SIG-M5 treated with dmso at 0.1 percent for 504 hours (cell line): ENCODE results near the gene SFXN2.
"Not testable (repeated sequence)": the region's sequence is repeated elsewhere in the genome, so short reads cannot be mapped to it uniquely, and the experiment has no call there.

Experiments
- DNase-seq: peaks from one replicate; lab custom pipeline; 2025; ENCODE audit not compliant: unreplicated experiment; lab: John Stamatoyannopoulos, UW

The SFXN2 gene

DNA sequence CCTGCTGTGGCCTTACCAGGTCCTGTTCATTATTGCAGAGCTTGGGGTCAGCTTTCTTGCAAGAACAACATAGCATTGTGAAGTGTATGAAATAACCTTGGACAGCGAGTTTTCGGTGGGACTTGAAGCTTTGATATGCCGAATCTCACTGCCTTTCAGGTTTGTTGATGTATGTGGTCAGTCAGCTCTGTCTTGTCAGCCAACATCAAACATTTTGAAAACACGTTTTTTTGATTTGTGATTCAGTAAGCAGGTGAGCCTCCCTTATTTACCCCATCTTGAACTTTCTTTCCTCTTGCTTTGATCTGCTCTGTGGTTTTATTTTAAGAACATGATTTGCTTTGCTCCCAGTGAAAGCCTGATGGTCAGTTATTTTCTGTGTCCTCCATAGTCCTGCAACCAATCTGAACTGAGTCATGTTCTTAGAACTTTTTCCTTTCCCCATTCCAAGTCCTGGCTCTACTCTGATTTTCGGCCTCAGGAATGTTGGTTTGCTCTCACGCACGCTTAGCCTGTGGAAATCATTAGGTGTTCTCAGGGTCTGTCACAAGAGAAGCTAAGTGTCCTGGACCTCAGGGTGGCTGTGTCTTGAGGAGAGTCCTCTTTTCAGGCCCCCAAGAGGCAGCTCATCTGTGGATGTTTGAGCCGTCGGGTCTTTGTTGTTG, 38.0 kb downstream of the SFXN2 start:
- DNase-seq, result no peak

DNA sequence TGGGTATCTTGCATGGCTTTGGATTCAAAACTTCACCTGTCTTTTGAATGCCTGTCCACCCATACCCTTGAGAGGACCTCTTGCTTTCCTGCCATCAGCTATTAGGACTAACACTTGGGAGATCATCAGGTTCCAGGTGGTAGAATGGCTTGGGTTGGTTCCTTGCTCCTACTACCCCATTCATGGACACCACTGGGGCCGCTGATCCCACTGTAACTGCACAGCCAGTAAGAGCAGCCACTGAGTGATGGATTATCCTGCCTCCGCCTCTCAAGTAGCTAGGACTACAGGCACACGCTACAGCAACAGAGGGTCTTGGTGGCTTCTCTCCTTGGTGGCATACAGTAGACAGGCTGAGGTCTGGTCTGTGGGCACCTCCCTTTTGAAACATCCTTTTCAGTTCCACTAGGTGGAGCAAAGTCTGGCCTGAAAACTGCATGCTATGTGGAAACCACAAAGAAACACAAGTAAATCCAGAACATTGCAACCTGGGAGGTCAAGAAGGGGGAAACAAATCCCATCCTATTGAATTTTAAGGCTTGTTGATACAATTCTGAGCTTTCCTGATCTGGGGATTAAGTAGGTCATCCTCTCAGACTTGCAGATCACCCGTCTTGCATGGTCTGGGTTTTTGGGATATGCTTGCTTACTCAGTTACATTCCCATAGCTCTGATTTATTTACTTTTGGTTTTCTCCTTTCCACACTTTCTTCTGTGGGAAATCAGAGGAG, 38.7 kb downstream of the SFXN2 start:
- DNase-seq, result peak; percentile 41

GRCh38 chr10:102753718-102754117, 39.3 kb downstream of the SFXN2 start:
- DNase-seq, result no peak

DNA sequence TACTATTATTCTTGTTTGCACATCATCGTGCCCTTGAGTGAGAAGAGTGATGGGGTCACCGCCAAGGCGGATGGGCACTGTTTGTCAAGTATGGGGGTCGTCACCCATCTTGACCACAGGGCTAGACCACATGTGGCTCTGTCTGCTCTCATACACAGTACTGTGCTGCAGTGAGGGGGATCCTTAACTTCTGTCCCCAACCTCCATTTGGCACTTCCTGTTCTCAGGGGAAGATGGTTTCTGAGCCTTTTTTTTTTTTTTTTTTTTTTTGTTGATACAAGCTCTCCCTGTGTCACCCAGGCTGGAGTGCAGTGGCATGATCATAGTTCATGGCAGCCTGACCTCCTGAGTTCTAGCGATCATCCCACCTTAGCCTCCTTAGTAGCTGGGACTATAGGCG, 42.9 kb downstream of the SFXN2 start:
- DNase-seq, result no peak

- DNase-seq, result no peak
Measured at GRCh38 chr10:102758240-102758932, 44.0 kb downstream of the SFXN2 start.

DNA sequence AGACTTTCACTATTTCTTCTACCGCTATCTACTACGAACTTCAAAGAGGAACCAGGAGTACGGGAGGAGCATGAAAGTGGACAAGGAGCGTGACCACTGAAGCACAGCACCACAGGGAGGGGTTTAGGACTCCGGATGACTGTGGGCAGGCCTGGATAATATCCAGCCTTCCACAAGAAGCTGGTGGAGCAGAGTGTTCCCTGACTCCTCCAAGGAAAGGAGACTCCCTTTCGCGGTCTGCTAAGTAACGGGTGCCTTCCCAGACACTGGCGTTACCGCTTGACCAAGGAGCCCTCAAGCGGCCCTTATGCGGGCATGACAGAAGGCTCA, 44.5 kb downstream of the SFXN2 start:
- DNase-seq, result not testable (repeated sequence)

- DNase-seq, result no peak
Measured at GRCh38 chr10:102759497-102760210, 45.2 kb downstream of the SFXN2 start.

GRCh38 chr10:102761981-102762380, 47.5 kb downstream of the SFXN2 start:
- no peak for DNase-seq

DNA sequence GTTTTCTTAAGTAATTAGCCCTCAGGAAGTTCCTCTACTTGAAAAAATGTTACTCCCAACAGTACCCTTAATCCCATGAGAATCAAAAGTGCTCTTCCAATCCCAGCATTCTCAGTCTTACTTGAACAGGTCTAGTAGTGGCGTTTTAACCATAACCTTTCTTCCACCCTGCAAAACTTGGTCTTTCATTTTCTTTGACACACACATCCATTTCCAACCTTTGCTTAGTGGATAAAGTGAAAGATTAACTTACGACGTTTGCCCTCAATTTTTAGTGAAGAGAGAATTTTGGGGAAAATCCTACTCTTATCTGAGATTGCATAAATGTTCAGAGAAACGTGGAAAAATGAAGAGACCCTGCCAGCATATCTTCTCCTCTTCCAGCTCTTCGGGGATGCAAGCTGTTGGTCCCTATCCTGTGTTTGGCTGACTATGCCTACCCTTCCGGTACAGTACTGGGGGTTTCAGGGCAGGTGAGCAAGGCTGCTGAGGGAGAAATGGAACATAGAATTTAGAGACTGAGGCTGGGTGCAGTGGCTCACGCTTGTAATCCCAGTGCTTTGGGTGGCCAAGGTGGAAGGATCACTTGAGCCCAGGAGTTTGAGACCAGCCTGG, 48.1 kb downstream of the SFXN2 start:
- DNase-seq, result no peak

- DNase-seq, result no peak
Measured at GRCh38 chr10:102763037-102763607, 48.7 kb downstream of the SFXN2 start.

DNA sequence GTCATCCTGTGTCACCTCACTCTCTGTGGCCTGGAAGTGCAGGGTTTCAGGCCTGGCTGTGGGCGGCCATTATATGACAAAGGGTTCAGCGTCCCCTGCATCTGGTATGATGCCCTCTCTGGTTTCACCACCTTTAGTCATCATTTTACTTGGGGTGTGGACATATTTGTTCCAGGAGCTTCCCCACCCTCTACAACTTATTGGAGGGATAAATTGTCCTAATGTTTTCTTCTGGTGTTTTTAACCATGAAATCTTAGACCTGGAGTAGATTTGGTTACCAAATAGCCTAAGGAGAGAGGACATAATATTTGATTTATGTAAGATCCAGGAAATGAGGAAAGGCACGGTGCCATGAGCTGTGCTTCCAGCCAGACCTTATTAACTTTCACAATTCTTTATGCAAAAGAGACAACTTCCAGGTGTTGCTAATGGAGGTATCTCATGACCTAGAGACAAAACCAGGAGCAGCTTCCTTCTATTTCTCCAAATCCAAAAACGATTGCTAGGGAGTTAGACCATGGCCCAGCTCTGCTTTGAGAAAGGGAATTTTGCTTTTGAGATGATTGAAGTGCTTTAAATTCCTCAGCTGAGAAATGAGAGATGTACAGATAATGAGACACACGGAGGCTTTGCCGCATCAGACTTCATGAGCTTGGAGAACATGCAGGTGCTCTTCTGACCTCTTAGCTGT, 50.2 kb downstream of the SFXN2 start:
- DNase-seq, result no peak

DNA sequence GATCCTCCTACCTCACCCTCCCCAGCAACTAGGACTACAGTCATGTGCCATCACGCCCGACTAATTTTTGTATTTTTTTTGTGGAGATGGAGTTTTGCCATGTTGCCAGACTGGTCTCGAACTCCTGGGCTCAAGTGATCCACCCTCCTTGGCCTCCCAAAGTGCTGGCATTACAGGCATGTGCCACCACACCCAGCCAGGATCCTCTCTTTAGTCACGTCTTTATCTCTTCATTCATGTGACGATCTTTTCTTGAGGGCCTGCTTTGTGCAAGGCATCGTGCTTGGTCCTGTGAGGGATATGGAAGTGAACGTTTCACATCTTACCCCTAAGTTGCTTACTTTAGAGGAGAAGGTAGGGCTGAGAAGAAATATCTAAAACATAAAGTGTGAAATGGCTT, 50.9 kb downstream of the SFXN2 start:
- no peak for DNase-seq

- no peak for DNase-seq
Measured at GRCh38 chr10:102767428-102768160, 53.2 kb downstream of the SFXN2 start.

GRCh38 chr10:102769375-102770107, 55.1 kb downstream of the SFXN2 start:
- no peak for DNase-seq

DNA sequence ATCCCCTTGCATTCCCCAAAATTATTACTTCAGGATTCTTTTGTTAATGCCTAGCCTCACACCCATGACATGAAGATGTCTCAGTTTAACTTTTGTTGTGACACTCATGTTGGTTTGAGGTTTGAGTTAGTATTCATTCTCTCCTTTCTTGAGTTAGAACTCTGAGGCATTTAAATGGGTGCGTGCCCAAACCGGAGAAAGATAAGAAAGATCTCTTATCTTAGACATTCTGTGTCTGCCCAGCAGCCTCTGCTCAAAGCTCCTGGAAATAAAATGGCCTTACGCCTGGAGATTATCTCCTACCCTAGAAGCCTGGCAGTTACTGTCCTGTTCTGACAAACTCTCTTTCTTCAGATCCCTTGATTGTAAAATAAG, 55.7 kb downstream of the SFXN2 start:
- no peak for DNase-seq

DNA sequence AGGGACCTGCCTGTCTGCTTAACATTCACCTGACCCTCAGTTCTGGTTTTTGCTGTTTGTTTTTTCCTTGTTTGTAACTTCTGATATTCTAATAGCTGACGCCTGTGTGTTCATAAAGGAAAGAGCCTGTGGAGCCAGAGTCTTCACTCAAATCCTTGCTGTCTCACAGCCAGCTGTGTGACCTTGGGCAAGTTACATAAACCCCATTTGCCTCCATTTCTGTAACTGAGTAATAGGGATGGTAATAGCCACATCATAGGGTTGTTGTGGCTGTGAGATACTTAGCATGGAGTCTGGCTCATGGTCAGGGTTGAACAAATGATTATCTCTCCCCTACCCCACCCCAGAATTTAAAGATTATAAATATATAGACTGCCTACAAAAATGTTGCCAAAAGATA, 56.4 kb downstream of the SFXN2 start:
- no peak for DNase-seq

GRCh38 chr10:102773320-102773719, 58.9 kb downstream of the SFXN2 start:
- no peak for DNase-seq

DNA sequence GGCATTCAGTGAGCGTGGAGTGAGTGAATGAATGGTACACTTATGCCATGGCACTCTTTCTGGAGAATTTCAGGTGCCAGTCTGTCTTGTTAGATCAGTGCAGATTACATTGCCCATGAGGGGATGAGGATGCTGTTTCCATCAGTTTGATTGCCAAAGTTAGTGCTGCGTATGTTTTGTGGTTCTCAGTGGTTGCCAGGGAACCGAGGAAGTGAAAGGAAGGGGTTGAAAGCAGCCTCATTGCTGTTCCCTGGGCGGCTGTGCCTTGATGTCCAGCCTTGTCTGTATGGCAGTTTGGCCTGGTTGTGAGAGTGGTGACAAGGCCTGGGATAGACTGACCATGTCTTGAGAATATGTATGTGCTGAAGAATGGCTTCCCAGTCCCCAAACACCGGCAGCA, 59.5 kb downstream of the SFXN2 start:
- DNase-seq, result no peak
